ENCODE measurements around the gene BAMBI. TPM values are rescaled to one million over a fixed set of nuclear protein-coding genes. Genes with fewer than 3 reads are reported as not detected.

The BAMBI gene
- total RNA-seq (1.3 TPM), polyA plus RNA-seq (0.80 TPM)
- long read RNA-seq, donor 1: 0 reads
- long read RNA-seq, donor 2: 0 reads
- long read RNA-seq, donor 3, partial matches to known transcripts: 0 of 1 reads
- long read RNA-seq, donor 3, other reads (novel, unspliced or antisense): 0 of 1 reads
- long read RNA-seq, donor 4, partial matches to known transcripts: 0 of 2 reads
- long read RNA-seq, donor 4, other reads (novel, unspliced or antisense): 0 of 2 reads
- long read RNA-seq, donor 5, transcript BAMBI-201 (3 exons, 1,877 nt): major isoform, 8 of 8 reads
- long read RNA-seq, donor 5, partial matches to known transcripts: 0 of 8 reads
- long read RNA-seq, donor 5, other reads (novel, unspliced or antisense): 0 of 8 reads
- long read RNA-seq, donor 6: 0 reads
- long read RNA-seq, donor 7: 0 reads
- long read RNA-seq, donor 8: 0 reads
- long read RNA-seq, donor 9: 0 reads
- long read RNA-seq, donor 10, partial matches to known transcripts: 0 of 3 reads
- long read RNA-seq, donor 10, other reads (novel, unspliced or antisense): 0 of 3 reads

- DNase-seq (ENCODE audit: low read depth in 6 of 9, low spot score in 9 of 9): peak; percentile 55 to 95 (median 90)
- WGBS: under 1% methylated on average over 120 of the region's 120 CpGs
- H3K27me3 ChIP-seq (ENCODE audit: control insufficient read depth in 2 of 2, insufficient read depth in 1 of 2, low read length in 1 of 2): peaks cover 52 to 79% of the 10 kb centered on the region in 2 donors
Measured at GRCh38 chr10:28676968-28677887, at the start of gene BAMBI. TSS of gene BAMBI (plus strand) at chr10:28677521. CDS start at chr10:28677898, 377 bp downstream.

DNA sequence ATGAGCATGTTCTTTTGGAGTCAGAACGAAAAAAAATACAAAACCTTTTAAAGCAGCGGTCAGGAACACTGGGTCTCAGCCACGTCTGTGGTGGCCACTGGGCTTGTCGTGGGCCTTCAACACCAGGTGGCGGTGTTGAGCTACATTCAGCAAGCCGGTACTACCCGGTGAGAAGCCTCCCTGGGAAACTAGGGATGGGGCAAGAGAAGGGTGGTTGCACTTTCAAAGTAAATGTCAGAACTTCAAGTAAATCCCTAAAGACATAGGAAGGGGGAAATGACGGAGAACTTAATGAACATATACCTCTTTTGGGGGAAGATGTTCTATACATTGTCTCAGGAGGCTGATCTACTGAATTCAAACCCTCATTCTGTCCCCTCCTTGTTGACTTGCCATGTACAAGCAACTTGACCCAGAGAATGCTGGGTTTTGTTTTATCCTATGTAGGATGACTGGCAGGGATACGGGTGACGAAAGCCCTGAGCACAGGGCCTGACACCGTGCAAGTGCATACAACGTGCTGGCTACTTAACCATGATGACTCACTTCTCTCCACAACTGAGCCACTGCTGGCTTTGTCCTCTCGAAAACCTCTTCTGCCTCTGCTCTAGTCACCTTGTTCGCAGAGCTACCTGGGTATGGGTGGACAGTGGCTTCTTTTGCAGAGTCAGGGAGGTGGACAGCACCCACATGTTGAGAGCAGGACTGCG is 49.0 kb upstream of the BAMBI start:
- H3K36me3 ChIP-seq (ENCODE audit: control insufficient read depth in 2 of 2, insufficient read depth in 2 of 2, low read length in 1 of 2): no peaks in the 10 kb centered on the region
- H3K9me3 ChIP-seq (ENCODE audit: control insufficient read depth in 2 of 2, insufficient read depth in 1 of 2, low read length in 1 of 2): no peaks in the 10 kb centered on the region
- DNase-seq (ENCODE audit: low read depth in 6 of 9, low spot score in 9 of 9): peak; percentile 11 to 73 (median 53)
- 40% methylated on average over 15 of the region's 15 CpGs for WGBS
- H3K4me3 ChIP-seq (ENCODE audit: low read length in 2 of 2): no peak overlapping the region
- peaks cover 0 to 4% of the 10 kb centered on the region in 2 donors for H3K27me3 ChIP-seq (ENCODE audit: control insufficient read depth in 2 of 2, insufficient read depth in 1 of 2, low read length in 1 of 2)
- no peaks in the 10 kb centered on the region for H3K4me1 ChIP-seq (ENCODE audit: control insufficient read depth in 2 of 2, insufficient read depth in 2 of 2, low read length in 2 of 2)
- no peak overlapping the region for H3K27ac ChIP-seq (ENCODE audit: low read depth in 1 of 2, low read length in 1 of 2)

More at GRCh38 chr10:28676968-28677887, at the start of gene BAMBI:
- Histone ChIP-seq H3K36me3 (ENCODE audit: control insufficient read depth in 2 of 2, insufficient read depth in 2 of 2, low read length in 1 of 2) (no peaks in the 10 kb centered on the region), H3K27ac (ENCODE audit: low read depth in 1 of 2, low read length in 1 of 2) (no peak within 1 kb of the TSS), H3K9me3 (ENCODE audit: control insufficient read depth in 2 of 2, insufficient read depth in 1 of 2, low read length in 1 of 2) (no peaks in the 10 kb centered on the region), H3K4me1 (ENCODE audit: control insufficient read depth in 2 of 2, insufficient read depth in 2 of 2, low read length in 2 of 2) (peaks cover 9 to 14% of the 10 kb centered on the region in 2 donors), H3K4me3 (ENCODE audit: low read length in 2 of 2) (peak within 1 kb of the TSS; percentile 48 to 68)

GRCh38 chr10:28631896-28632583 is 45.3 kb upstream of the BAMBI start:
- Histone ChIP-seq H3K36me3 (ENCODE audit: control insufficient read depth in 2 of 2, insufficient read depth in 2 of 2, low read length in 1 of 2) (no peaks in the 10 kb centered on the region), H3K4me1 (ENCODE audit: control insufficient read depth in 2 of 2, insufficient read depth in 2 of 2, low read length in 2 of 2) (no peaks in the 10 kb centered on the region), H3K27ac (ENCODE audit: low read depth in 1 of 2, low read length in 1 of 2) (no peak overlapping the region), H3K4me3 (ENCODE audit: low read length in 2 of 2) (no peak overlapping the region), H3K9me3 (ENCODE audit: control insufficient read depth in 2 of 2, insufficient read depth in 1 of 2, low read length in 1 of 2) (no peaks in the 10 kb centered on the region), H3K27me3 (ENCODE audit: control insufficient read depth in 2 of 2, insufficient read depth in 1 of 2, low read length in 1 of 2) (peaks cover 0 to 4% of the 10 kb centered on the region in 2 donors)
- DNase-seq (ENCODE audit: low read depth in 6 of 9, low spot score in 9 of 9): no peak
- 96% methylated on average over 5 of the region's 5 CpGs for WGBS

- Histone ChIP-seq H3K4me3 (ENCODE audit: low read length in 2 of 2) (no peak overlapping the region), H3K9me3 (ENCODE audit: control insufficient read depth in 2 of 2, insufficient read depth in 1 of 2, low read length in 1 of 2) (no peaks in the 10 kb centered on the region), H3K36me3 (ENCODE audit: control insufficient read depth in 2 of 2, insufficient read depth in 2 of 2, low read length in 1 of 2) (no peaks in the 10 kb centered on the region), H3K27me3 (ENCODE audit: control insufficient read depth in 2 of 2, insufficient read depth in 1 of 2, low read length in 1 of 2) (peaks cover 0 to 4% of the 10 kb centered on the region in 2 donors), H3K4me1 (ENCODE audit: control insufficient read depth in 2 of 2, insufficient read depth in 2 of 2, low read length in 2 of 2) (no peaks in the 10 kb centered on the region), H3K27ac (ENCODE audit: low read depth in 1 of 2, low read length in 1 of 2) (no peak overlapping the region)
- no peak for DNase-seq (ENCODE audit: low read depth in 6 of 9, low spot score in 9 of 9)
- WGBS: 93% methylated on average over 1 of the region's 1 CpG
Measured at GRCh38 chr10:28632584-28632945, 44.8 kb upstream of the BAMBI start.

- H3K4me3 ChIP-seq (ENCODE audit: low read length in 2 of 2): no peak overlapping the region
Measured at GRCh38 chr10:28633750-28634149, 43.6 kb upstream of the BAMBI start.

GRCh38 chr10:28637346-28637745 is 40.0 kb upstream of the BAMBI start:
- no peaks in the 10 kb centered on the region for H3K4me1 ChIP-seq (ENCODE audit: control insufficient read depth in 2 of 2, insufficient read depth in 2 of 2, low read length in 2 of 2)
- no peaks in the 10 kb centered on the region for H3K27me3 ChIP-seq (ENCODE audit: control insufficient read depth in 2 of 2, insufficient read depth in 1 of 2, low read length in 1 of 2)
- no peaks in the 10 kb centered on the region for H3K9me3 ChIP-seq (ENCODE audit: control insufficient read depth in 2 of 2, insufficient read depth in 1 of 2, low read length in 1 of 2)
- WGBS: 93% methylated on average over 5 of the region's 5 CpGs
- H3K27ac ChIP-seq (ENCODE audit: low read depth in 1 of 2, low read length in 1 of 2): no peak overlapping the region
- H3K36me3 ChIP-seq (ENCODE audit: control insufficient read depth in 2 of 2, insufficient read depth in 2 of 2, low read length in 1 of 2): no peaks in the 10 kb centered on the region
- no peak overlapping the region for H3K4me3 ChIP-seq (ENCODE audit: low read length in 2 of 2)
- DNase-seq (ENCODE audit: low read depth in 6 of 9, low spot score in 9 of 9): no peak

More at GRCh38 chr10:28633750-28634149, 43.6 kb upstream of the BAMBI start:
- Histone ChIP-seq H3K36me3 (ENCODE audit: control insufficient read depth in 2 of 2, insufficient read depth in 2 of 2, low read length in 1 of 2) (no peaks in the 10 kb centered on the region), H3K27me3 (ENCODE audit: control insufficient read depth in 2 of 2, insufficient read depth in 1 of 2, low read length in 1 of 2) (peaks cover 0 to 4% of the 10 kb centered on the region in 2 donors), H3K9me3 (ENCODE audit: control insufficient read depth in 2 of 2, insufficient read depth in 1 of 2, low read length in 1 of 2) (no peaks in the 10 kb centered on the region), H3K4me1 (ENCODE audit: control insufficient read depth in 2 of 2, insufficient read depth in 2 of 2, low read length in 2 of 2) (no peaks in the 10 kb centered on the region), H3K27ac (ENCODE audit: low read depth in 1 of 2, low read length in 1 of 2) (no peak overlapping the region)
- WGBS: 93% methylated on average over 6 of the region's 6 CpGs
- DNase-seq (ENCODE audit: low read depth in 6 of 9, low spot score in 9 of 9): no peak

DNA sequence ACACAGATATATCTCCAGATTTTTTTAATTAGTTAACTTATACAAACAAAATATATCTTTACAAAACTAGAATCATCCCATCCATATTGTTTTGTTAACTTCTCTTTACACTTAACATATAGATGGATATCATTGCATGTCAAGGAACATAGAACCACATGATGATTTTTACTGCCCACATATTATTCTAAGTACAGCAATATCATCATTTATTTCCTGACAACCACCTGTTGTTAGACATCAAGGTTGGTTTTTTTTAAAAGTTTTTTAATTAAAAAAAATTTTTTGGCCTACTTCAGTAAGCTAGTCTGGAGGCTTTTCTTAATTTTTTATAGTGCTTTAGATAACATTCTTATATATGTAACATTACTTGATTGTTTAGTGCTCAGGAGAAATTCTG is 38.9 kb upstream of the BAMBI start:
- Histone ChIP-seq H3K4me3 (ENCODE audit: low read length in 2 of 2) (no peak overlapping the region), H3K36me3 (ENCODE audit: control insufficient read depth in 2 of 2, insufficient read depth in 2 of 2, low read length in 1 of 2) (no peaks in the 10 kb centered on the region), H3K27me3 (ENCODE audit: control insufficient read depth in 2 of 2, insufficient read depth in 1 of 2, low read length in 1 of 2) (no peaks in the 10 kb centered on the region), H3K4me1 (ENCODE audit: control insufficient read depth in 2 of 2, insufficient read depth in 2 of 2, low read length in 2 of 2) (no peaks in the 10 kb centered on the region), H3K9me3 (ENCODE audit: control insufficient read depth in 2 of 2, insufficient read depth in 1 of 2, low read length in 1 of 2) (no peaks in the 10 kb centered on the region), H3K27ac (ENCODE audit: low read depth in 1 of 2, low read length in 1 of 2) (no peak overlapping the region)
- no peak for DNase-seq (ENCODE audit: low read depth in 6 of 9, low spot score in 9 of 9)

GRCh38 chr10:28640551-28640950 is 36.8 kb upstream of the BAMBI start:
- H3K9me3 ChIP-seq (ENCODE audit: control insufficient read depth in 2 of 2, insufficient read depth in 1 of 2, low read length in 1 of 2): no peaks in the 10 kb centered on the region
- DNase-seq (ENCODE audit: low read depth in 6 of 9, low spot score in 9 of 9): no peak
- H3K36me3 ChIP-seq (ENCODE audit: control insufficient read depth in 2 of 2, insufficient read depth in 2 of 2, low read length in 1 of 2): no peaks in the 10 kb centered on the region
- no peaks in the 10 kb centered on the region for H3K4me1 ChIP-seq (ENCODE audit: control insufficient read depth in 2 of 2, insufficient read depth in 2 of 2, low read length in 2 of 2)
- WGBS: 91% methylated on average over 2 of the region's 2 CpGs
- no peak overlapping the region for H3K27ac ChIP-seq (ENCODE audit: low read depth in 1 of 2, low read length in 1 of 2)
- no peaks in the 10 kb centered on the region for H3K27me3 ChIP-seq (ENCODE audit: control insufficient read depth in 2 of 2, insufficient read depth in 1 of 2, low read length in 1 of 2)
- H3K4me3 ChIP-seq (ENCODE audit: low read length in 2 of 2): no peak overlapping the region
